ENCODE data around the gene BPIFB1.

- TF ChIP-seq CTCF (IDR thresholded peaks at IDR 0.05) (no peak), POLR2A (IDR thresholded peaks at IDR 0.05) (no peak), EP300 (IDR thresholded peaks at IDR 0.05) (no peak)
These were observed 15.3 kb upstream of the BPIFB1 start for GRCh38 chr20:33267701-33268100.

Measured in ovary (tissue), 3 donors.